H1 (cell line): ENCODE results near the gene USP6. TPM values are rescaled to one million over a fixed set of nuclear protein-coding genes. Genes with fewer than 3 reads are reported as not detected.

ENCODE experiments used
- CTCF ChIA-PET: fragments of 300-600 bp; sonication (Branson Sonifier 250); formaldehyde crosslinking; loops from one replicate; lab custom pipeline; 2021; ENCODE audit not compliant: partially characterized antibody; lab: Charles Lee
- POLR2A ChIA-PET: fragments of 300-600 bp; sonication (Branson Sonifier 250); formaldehyde crosslinking; loops from one replicate; lab custom pipeline; 2021; ENCODE audit warnings: inconsistent platforms; ENCODE audit not compliant: partially characterized antibody; lab: Charles Lee
- DNase-seq, 2 experiments: peaks; one replicate each; pipeline versions ENCODE4 v3.0.0 to v3.0.0-alpha.2; 2010 to 2022; ENCODE audit warnings: low spot score in 2 of 2, low read depth in 1 of 2, mixed read lengths in 1 of 2
- FAIRE-seq: peaks from 2 replicates; lab custom pipeline; 2011; peaks lifted over from hg19 to GRCh38; lab: Jason Lieb, UNC
- H2AFZ ChIP-seq: 2 replicates; pipeline ENCODE4 v1.8.1; 2012; ENCODE audit warnings: low read length, inconsistent platforms
- H2AK5ac ChIP-seq: 2 replicates; pipeline ENCODE4 v1.6.1; 2013; ENCODE audit warnings: low read depth, low read length
- H2BK120ac ChIP-seq: replicated peaks from 2 replicates; pipeline ENCODE3; 2013; ENCODE audit warnings: low read depth, low read length, inconsistent platforms
- H2BK12ac ChIP-seq: 2 replicates; pipeline ENCODE4 v1.6.1; 2013; ENCODE audit warnings: low read depth, low read length
- H2BK15ac ChIP-seq: 2 replicates; pipeline ENCODE4 v1.6.1; 2013; ENCODE audit warnings: low read length
- H2BK20ac ChIP-seq: 2 replicates; pipeline ENCODE4 v1.6.1; 2013; ENCODE audit warnings: low read length
- H2BK5ac ChIP-seq: 2 replicates; pipeline ENCODE4 v1.6.1; 2013; ENCODE audit warnings: low read depth, low read length
- H3K14ac ChIP-seq: 2 replicates; pipeline ENCODE4 v1.6.1; 2013; ENCODE audit warnings: inconsistent platforms; ENCODE audit not compliant: insufficient read length
- H3K18ac ChIP-seq: 2 replicates; pipeline ENCODE4 v1.6.1; 2013; ENCODE audit warnings: low read length; ENCODE audit errors: extremely low read depth
- H3K23ac ChIP-seq: 2 replicates; pipeline ENCODE4 v1.6.1; 2013; ENCODE audit warnings: inconsistent platforms; ENCODE audit not compliant: insufficient read length
- H3K23me2 ChIP-seq: 2 replicates; pipeline ENCODE4 v1.6.1; 2013; ENCODE audit warnings: low read depth, low read length
- H3K27ac ChIP-seq: 2 replicates; pipeline ENCODE4 v1.6.1; 2011; ENCODE audit warnings: low read depth, low read length, inconsistent platforms
- H3K27me3 ChIP-seq, 4 experiments: replicated peaks in 1 of 4; 1 replicate in 1 of 4; 2 replicates in 3 of 4; pipeline versions ENCODE4 v1.6.1 to v1.8.1; 2011 to 2013; ENCODE audit warnings: low read length in 3 of 4, mild to moderate bottlenecking in 3 of 4, inconsistent platforms in 2 of 4, mixed read lengths in 2 of 4, moderate library complexity in 1 of 4; ENCODE audit not compliant: control insufficient read depth in 3 of 4, insufficient read depth in 3 of 4; ENCODE audit errors: extremely low read depth in 1 of 4
- H3K36me3 ChIP-seq, 4 experiments: 2 replicates each; pipeline versions ENCODE4 v1.6.1 to v1.8.1; 2011 to 2013; ENCODE audit warnings: mild to moderate bottlenecking in 4 of 4, low read length in 3 of 4, moderate library complexity in 2 of 4, control low read depth in 1 of 4, inconsistent platforms in 1 of 4; ENCODE audit not compliant: insufficient read depth in 4 of 4, control insufficient read depth in 2 of 4
- H3K4ac ChIP-seq: replicated peaks from 2 replicates; pipeline ENCODE3; 2013; ENCODE audit warnings: low read length, low read depth, mixed read lengths, inconsistent platforms; ENCODE audit not compliant: insufficient read length
- H3K4me1 ChIP-seq, 4 experiments: replicated peaks in 1 of 4; 1 replicate in 1 of 4; 2 replicates in 3 of 4; pipeline versions ENCODE4 v1.6.1 to v1.8.1; 2011 to 2013; ENCODE audit warnings: low read length in 3 of 4, inconsistent platforms in 2 of 4, mixed read lengths in 1 of 4; ENCODE audit not compliant: insufficient read depth in 4 of 4, control insufficient read depth in 3 of 4
- H3K4me2 ChIP-seq, 2 experiments: 2 replicates each; pipeline versions ENCODE4 v1.6.1 to v1.8.1; 2011 to 2013; ENCODE audit warnings: low read depth in 2 of 2, low read length in 2 of 2, control low read depth in 1 of 2, inconsistent platforms in 1 of 2, mild to moderate bottlenecking in 1 of 2; ENCODE audit not compliant: insufficient read depth in 1 of 2
- H3K4me3 ChIP-seq, 4 experiments: fragments of 200-600, 300-600 bp in 1 of 4; sonication (generic), shearing (Covaris generic), sonication (Bioruptor Twin) in 1 of 4; 2 replicates each; pipeline versions ENCODE4 v1.5.1 to v1.8.1; 2011 to 2016; ENCODE audit warnings: low read length in 4 of 4, low read depth in 3 of 4, control low read depth in 2 of 4, inconsistent platforms in 2 of 4, mild to moderate bottlenecking in 2 of 4, mixed read lengths in 1 of 4, moderate library complexity in 1 of 4; ENCODE audit not compliant: insufficient read depth in 2 of 4; ENCODE audit errors: extremely low read depth in 1 of 4
- H3K56ac ChIP-seq: replicated peaks from 2 replicates; pipeline ENCODE3; 2013; ENCODE audit warnings: low read depth, mild to moderate bottlenecking, mixed read lengths, low read length, inconsistent platforms; ENCODE audit not compliant: insufficient read length
- H3K79me1 ChIP-seq: 2 replicates; pipeline ENCODE4 v1.6.1; 2013; ENCODE audit warnings: low read depth, low read length, control low read depth
- H3K79me2 ChIP-seq, 2 experiments: 2 replicates each; pipeline versions ENCODE4 v1.6.1 to v1.8.1; 2012 to 2013; ENCODE audit warnings: low read length in 2 of 2, mild to moderate bottlenecking in 2 of 2, inconsistent platforms in 1 of 2; ENCODE audit not compliant: insufficient read depth in 2 of 2, control insufficient read depth in 1 of 2
- H3K9ac ChIP-seq, 4 experiments: replicated peaks in 1 of 4; 1 replicate in 1 of 4; 2 replicates in 3 of 4; pipeline versions ENCODE4 v1.6.1 to v1.8.1; 2011 to 2013; ENCODE audit warnings: low read depth in 3 of 4, low read length in 3 of 4, control low read depth in 2 of 4, mild to moderate bottlenecking in 2 of 4, moderate library complexity in 2 of 4, inconsistent platforms in 1 of 4; ENCODE audit errors: extremely low read depth in 1 of 4
- H3K9me3 ChIP-seq, 2 experiments: 2 replicates each; pipeline versions ENCODE4 v1.6.1 to v1.8.1; 2012 to 2013; ENCODE audit warnings: mild to moderate bottlenecking in 2 of 2, moderate library complexity in 2 of 2, control low read depth in 1 of 2, inconsistent platforms in 1 of 2, low read depth in 1 of 2, low read length in 1 of 2, mixed read lengths in 1 of 2; ENCODE audit not compliant: insufficient read depth in 2 of 2
- H4K20me1 ChIP-seq, 2 experiments: replicated peaks in 1 of 2; 2 replicates each; pipeline versions ENCODE3 to v1.8.1; 2011 to 2013; ENCODE audit warnings: inconsistent platforms in 2 of 2, low read length in 2 of 2, mild to moderate bottlenecking in 1 of 2; ENCODE audit not compliant: insufficient read depth in 2 of 2, control insufficient read depth in 1 of 2
- H4K5ac ChIP-seq: 2 replicates; pipeline ENCODE4 v1.6.1; 2013; ENCODE audit warnings: low read length, low read depth, mixed read lengths, inconsistent platforms; ENCODE audit not compliant: insufficient read length
- H4K8ac ChIP-seq: 2 replicates; pipeline ENCODE4 v1.8.0; 2013; ENCODE audit warnings: mild to moderate bottlenecking, moderate library complexity, low read length, inconsistent platforms; ENCODE audit not compliant: insufficient read depth; ENCODE audit errors: extremely low read depth
- H4K91ac ChIP-seq: replicated peaks from 2 replicates; pipeline ENCODE3; 2013; ENCODE audit warnings: low read length, mixed read lengths, inconsistent platforms; ENCODE audit not compliant: insufficient read length
- EP300 ChIP-seq, 2 experiments: IDR thresholded peaks; 1 replicate in 1 of 2; 2 replicates in 1 of 2; pipeline ENCODE4 v1.6.1; 2011 to 2012; ENCODE audit warnings: low read depth in 2 of 2, low read length in 2 of 2, mild to moderate bottlenecking in 2 of 2, borderline replicate concordance in 1 of 2, inconsistent platforms in 1 of 2, moderate library complexity in 1 of 2
- EZH2 ChIP-seq: fragments of 200-600 bp; sonication (generic); IDR thresholded peaks from 2 replicates; pipeline ENCODE4 v1.7.1; 2012; ENCODE audit warnings: low read depth, mild to moderate bottlenecking, moderate library complexity, low read length, inconsistent platforms; ENCODE audit not compliant: severe bottlenecking
- HDAC6 ChIP-seq: IDR thresholded peaks from one replicate; pipeline ENCODE4 v1.7.1; 2012; ENCODE audit warnings: low read depth, mild to moderate bottlenecking, inconsistent platforms, low read length, moderate library complexity
- PHF8 ChIP-seq: fragments of 200-600 bp; sonication (generic); conservative IDR thresholded peaks from 2 replicates; pipeline ENCODE4 v1.7.1; 2012; ENCODE audit warnings: low read depth, mild to moderate bottlenecking, inconsistent platforms, low read length, moderate library complexity
- SP4 ChIP-seq: IDR thresholded peaks from 2 replicates; pipeline ENCODE4 v1.6.1; 2012; ENCODE audit warnings: low read length, inconsistent platforms
- WGBS, 2 experiments: shearing (Covaris generic) in 1 of 2; methylation state at CpG; one replicate each; pipeline versions ENCODE4 v1.1.6 to v1.1.7; 2013 to 2015; ENCODE audit warnings: low lambda C conversion rate in 2 of 2, mixed read lengths in 2 of 2, inconsistent platforms in 1 of 2, low coverage in 1 of 2, missing lambda C conversion rate in 1 of 2; ENCODE audit not compliant: insufficient replicate concordance in 2 of 2, insufficient coverage in 1 of 2, insufficient read length in 1 of 2; ENCODE audit errors: extremely low coverage in 1 of 2, missing lambda C conversion rate in 1 of 2; 5-methylcytosine and 5-hydroxymethylcytosine counted together
- polyA plus RNA-seq, 7 experiments: library from polyadenylated mRNA; depleted of rRNA in 3 of 7; stranded (reverse) in 5 of 7; unstranded in 2 of 7; fragments of >200 nt in 5 of 7; fragments of 200-250 nt in 2 of 7; gene quantifications; 1 replicate in 5 of 7; 2 replicates in 1 of 7; 4 replicates in 1 of 7; pipeline versions ENCODE4 v1.2.1 to v1.2.3, GENCODE V29; 2011 to 2013; ENCODE audit warnings: missing spikeins in 2 of 7, mixed read lengths in 2 of 7
- total RNA-seq: library from RNA; stranded (reverse); fragmentation: NEBNext Ultra II Directional; extraction: Animal tissue kit (Norgen Biotek cat#: 25700); gene quantifications from 2 replicates; pipeline ENCODE4 v1.2.1, GENCODE V29; 2021

Gene USP6
- total and polyA plus RNA-seq, 2 of the 8 experiments (the other 6 are each of a cell fraction or from before 2014, with no cell fraction given): 0.08 to 0.32 TPM

- H3K23ac ChIP-seq: no peak overlapping the region
- FAIRE-seq (no peak), DNase-seq (no peak)
- no peaks in the 10 kb centered on the region for H3K79me1 ChIP-seq
- no peak overlapping the region; the same call in 1 of the 2 replicates for H4K8ac ChIP-seq
- H3K18ac ChIP-seq: no peak overlapping the region
- H2BK5ac ChIP-seq: 0 out of 2 replicates have a peak overlapping the region, but pooled peaks have one; percentile 47
- no peak overlapping the region for H3K9ac ChIP-seq
- no peak overlapping the region for H4K5ac ChIP-seq
- H3K4me3 ChIP-seq: peak overlapping the region in 1 of 4 experiments; percentile 53; a peak in 2 of 8 replicates
- H3K9me3 ChIP-seq: no peaks in the 10 kb centered on the region; a peak in 1 of 4 replicates
- no peak overlapping the region for H3K14ac ChIP-seq
- H4K20me1 ChIP-seq: no peaks in the 10 kb centered on the region
- H3K27ac ChIP-seq: no peak overlapping the region
- H3K4me2 ChIP-seq: peak overlapping the region; percentile 35 to 40; a peak in 3 of 4 replicates
- peaks cover 0 to 13% (median 8%) of the 10 kb centered on the region in 4 experiments; a peak in 5 of 7 replicates for H3K27me3 ChIP-seq
- no peaks in the 10 kb centered on the region for H3K36me3 ChIP-seq
- no peaks in the 10 kb centered on the region for H3K79me2 ChIP-seq
- peak overlapping the region; percentile 59 for H2AFZ ChIP-seq
- TF ChIP-seq SP4: no peak
- TF ChIP-seq PHF8: no peak
- TF ChIP-seq EP300 (IDR thresholded peaks at IDR 0.05; ENCODE audit: borderline replicate concordance in 1 of 2, low read depth in 2 of 2, low read length in 2 of 2): no peak
- peak; percentile 26 for TF ChIP-seq EZH2
- TF ChIP-seq HDAC6: no peak
- no peak overlapping the region for H3K4ac ChIP-seq
- no peak overlapping the region for H2BK15ac ChIP-seq
- no peak overlapping the region for H2AK5ac ChIP-seq
- ChIA-PET CTCF (interaction anchor here (0.7 to 0.9 kb wide), 2 partner anchors 16 to 25 kb away, joined by 3 read pairs; no protein-coding TSS in a partner anchor), POLR2A (interaction anchor here (0.7 to 3.1 kb wide), 8 partner anchors 10 to 97 kb away, joined by 3 to 12 read pairs (median 3); no protein-coding TSS in a partner anchor)
- H2BK20ac ChIP-seq: no peak overlapping the region
- no peak overlapping the region for H2BK120ac ChIP-seq
- H3K4me1 ChIP-seq: no peaks in the 10 kb centered on the region; a peak in 1 of 7 replicates
- no peak overlapping the region for H4K91ac ChIP-seq
- no peak overlapping the region for H2BK12ac ChIP-seq
- no peak overlapping the region for H3K56ac ChIP-seq
- no peaks in the 10 kb centered on the region for H3K23me2 ChIP-seq
- 90% methylated on average over 14 of the region's 14 CpGs; no CpG with 5 or more reads in 1 of the 2 experiments for WGBS, 2 experiments
These were observed 38.1 kb upstream of the USP6 start for GRCh38 chr17:5077781-5078105.
